Activated CD4-positive, alpha-beta T cell treated with anti-CD3 and anti-CD28 coated beads for 24 hours (primary cell): Measurements from ENCODE around the gene AVEN.

Experiments used
- DNase-seq, 2 donors: peaks; one replicate each; pipeline ENCODE4 v3.0.0-alpha.2; 2020; ENCODE audit warnings: low read depth in 2 of 2

AVEN gene

GRCh38 chr15:33913459-33913858 lies 125.5 kb downstream of the AVEN start:
- no peak for DNase-seq

GRCh38 chr15:33912326-33912725 lies 126.7 kb downstream of the AVEN start:
- no peak for DNase-seq

DNA sequence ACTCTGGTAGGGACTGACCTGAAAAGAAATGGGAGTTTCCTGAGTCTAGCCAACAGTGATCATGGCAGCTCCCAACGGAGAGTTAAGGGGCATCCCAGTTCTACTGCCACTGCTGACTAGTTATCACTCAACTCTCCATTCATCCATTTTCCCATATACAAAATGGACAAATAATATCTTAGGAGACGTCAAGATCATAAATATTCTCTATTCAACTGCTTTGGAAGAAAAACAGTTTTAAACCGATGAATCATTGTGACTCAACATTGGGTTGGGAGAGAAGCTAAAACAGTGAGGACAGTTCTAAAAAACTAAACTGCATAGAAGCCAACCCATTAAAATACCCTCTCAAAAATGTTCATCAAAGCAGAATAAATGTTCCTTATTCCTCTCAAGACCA lies 128.3 kb downstream of the AVEN start:
- no peak for DNase-seq

DNA sequence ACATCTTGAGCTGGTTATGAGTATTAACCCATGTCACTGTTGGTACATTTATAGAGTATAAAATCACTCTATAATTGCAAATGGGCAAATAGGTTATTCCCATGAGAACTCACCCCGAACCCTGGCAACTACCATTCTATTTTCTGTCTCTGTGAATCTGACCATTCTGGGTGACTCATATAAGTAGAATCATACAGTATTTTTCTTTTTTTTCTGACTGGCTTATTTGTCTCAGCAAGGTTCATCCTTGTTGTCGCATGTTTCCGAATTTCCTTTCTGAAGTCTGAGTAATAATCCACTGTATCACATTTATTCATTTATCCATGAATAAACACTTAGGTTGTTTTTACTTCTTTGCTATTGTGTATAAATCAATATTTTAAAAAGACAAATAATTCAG lies 130.6 kb downstream of the AVEN start:
- DNase-seq, result no peak

- DNase-seq, result no peak
Observed at GRCh38 chr15:33907326-33907725, 131.7 kb downstream of the AVEN start.

DNA sequence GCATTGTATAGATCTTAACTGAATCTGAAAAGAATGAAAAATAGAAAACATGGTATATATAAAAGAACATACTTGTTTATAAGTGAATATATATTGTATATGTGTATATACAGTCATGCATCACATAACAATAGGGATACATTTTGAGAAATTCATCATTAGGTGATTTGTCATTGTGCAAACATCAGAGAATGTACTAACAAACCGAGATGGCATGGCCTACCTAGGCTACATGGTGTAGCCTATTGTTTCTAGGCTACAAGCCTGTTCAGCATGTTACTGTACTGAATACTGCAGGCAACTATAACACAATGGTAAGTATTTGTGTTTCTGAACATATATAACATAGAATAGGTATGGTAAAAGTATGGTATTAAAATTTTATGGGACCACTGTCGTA lies 135.3 kb downstream of the AVEN start:
- no peak for DNase-seq

GRCh38 chr15:33902043-33902442 lies 137.0 kb downstream of the AVEN start:
- DNase-seq, result no peak

GRCh38 chr15:33894193-33894592 lies 144.8 kb downstream of the AVEN start:
- DNase-seq, result no peak

- DNase-seq, result no peak
Observed at GRCh38 chr15:33888176-33888575, 150.8 kb downstream of the AVEN start.

GRCh38 chr15:33882921-33883320 lies 156.1 kb downstream of the AVEN start:
- no peak for DNase-seq

DNA sequence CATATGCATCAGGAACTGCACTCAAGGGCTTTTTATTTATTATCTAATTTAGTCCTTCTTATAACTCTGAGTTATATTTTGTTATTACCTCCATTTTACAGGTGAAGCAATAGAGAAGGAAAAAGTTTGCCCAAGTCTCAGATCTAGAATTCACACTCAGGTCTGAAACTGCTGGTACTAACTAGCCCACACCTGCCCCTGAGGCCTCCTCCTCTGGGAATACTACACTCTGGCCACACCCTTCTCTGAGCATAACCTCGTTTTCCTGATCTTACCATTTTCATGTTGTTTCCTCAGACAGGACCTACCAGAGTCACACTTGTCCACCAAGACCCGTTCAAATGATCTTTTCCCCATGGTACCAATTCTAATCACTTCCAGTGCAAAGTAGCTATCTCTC lies 164.8 kb downstream of the AVEN start:
- no peak for DNase-seq

DNA sequence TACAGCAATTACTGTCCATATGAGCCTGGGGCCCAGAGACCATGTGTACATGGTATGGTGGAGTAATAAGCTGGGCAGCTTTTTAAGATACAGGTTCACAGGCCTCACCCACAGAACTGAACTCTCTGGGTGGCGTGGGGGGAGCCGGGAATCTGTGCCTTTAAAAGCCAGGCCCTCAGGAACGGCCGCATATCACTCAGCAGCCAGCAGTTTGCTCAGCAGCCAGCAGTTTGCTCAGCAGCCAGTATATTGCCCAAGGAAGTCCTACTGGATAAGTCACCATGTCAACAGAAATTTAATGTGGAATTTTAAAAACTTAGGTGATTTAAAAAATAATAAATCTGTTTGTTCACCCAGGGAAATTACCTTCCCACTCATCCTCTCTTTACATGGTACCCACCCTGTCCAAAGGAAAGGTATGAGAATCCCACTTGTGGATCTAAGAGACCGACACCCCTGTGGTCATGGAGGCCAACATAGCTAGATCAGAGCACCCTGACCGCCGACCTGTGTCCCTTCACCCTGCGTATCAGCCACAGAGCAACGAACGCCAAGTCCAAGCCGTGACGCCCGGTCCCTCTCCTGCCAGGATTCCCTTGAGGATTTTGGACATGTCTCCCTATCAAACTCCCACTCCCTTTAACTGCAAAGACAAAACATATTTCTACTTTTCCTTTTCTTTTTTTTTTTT lies 166.4 kb downstream of the AVEN start:
- DNase-seq, result no peak

- no peak for DNase-seq
Observed at GRCh38 chr15:33871980-33872379, 167.0 kb downstream of the AVEN start.

DNA sequence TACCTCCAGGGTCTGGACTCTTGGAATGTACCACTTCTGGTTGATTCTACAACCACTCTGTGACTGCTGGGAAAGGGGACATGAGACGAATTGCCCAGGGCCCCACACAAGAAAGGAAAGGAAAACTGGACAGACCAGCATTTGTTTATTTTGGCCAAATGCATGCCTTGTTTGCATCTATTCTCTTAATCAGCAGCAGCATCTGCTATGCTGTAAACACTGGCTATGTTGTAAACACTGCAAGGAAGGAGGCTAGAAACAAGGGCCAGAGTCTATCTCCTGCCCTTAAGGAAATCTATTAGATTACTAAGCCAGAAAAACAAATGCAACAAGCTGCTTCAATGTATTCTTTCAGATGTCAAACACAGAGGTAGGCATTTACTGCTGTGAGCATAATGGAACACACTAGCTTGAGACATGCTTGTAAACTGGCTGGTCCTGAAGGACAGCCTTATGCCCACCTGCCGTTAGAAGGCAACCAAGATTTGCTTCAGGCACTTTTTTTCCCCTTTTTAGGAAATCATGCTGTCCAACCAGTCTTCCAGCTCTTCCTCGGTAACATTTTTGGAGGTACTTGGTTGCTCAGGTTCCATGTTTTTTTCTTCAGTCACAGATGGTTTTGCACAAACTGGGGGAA lies 172.8 kb downstream of the AVEN start:
- DNase-seq, result no peak

GRCh38 chr15:33865416-33865815 lies 173.6 kb downstream of the AVEN start:
- no peak for DNase-seq

GRCh38 chr15:33864360-33865075 lies 174.5 kb downstream of the AVEN start:
- no peak for DNase-seq

- no peak for DNase-seq
Observed at GRCh38 chr15:33860754-33861153, 178.2 kb downstream of the AVEN start.

GRCh38 chr15:33859992-33860545 lies 178.9 kb downstream of the AVEN start:
- DNase-seq, result no peak

DNA sequence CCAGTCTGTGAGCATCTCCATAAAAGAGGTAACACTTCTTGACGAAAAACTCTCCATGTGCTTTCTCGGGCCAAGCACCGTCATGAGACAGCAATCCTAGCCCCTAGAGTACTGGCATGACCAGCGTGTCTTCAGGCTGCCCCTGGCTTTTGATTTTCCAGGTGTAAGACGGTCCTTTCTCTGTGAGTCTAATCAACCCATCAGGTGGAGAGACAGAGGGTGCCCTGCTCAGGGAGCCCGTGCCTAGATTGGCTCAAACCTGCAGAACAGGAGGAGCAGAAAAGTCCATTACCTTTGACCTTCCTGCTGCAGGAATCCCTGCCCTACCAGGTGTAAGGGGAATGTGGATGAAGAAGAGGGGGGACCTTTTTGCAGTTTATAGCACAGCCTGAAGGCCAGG lies 180.2 kb downstream of the AVEN start:
- DNase-seq, result no peak

DNA sequence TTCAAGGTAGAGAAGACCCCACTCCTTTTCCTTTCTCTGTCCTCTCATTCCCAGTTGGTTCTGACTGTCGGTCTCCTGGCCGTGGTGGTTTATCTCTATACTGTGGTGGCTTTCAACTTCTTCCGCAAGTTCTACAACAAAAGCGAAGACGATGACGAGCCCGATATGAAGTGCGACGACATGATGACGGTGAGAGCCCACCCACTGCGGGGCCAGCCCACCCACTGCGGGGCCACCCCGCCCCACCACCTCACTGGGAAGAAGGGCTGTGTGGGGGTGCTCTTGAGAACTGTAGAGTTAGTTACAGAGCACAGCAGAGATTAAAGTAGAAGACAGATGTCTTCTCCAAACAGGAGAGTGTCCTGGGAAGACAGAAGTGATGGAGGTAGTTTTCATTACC lies 181.3 kb downstream of the AVEN start:
- DNase-seq, result no peak

- DNase-seq, result no peak
Observed at GRCh38 chr15:33852570-33852969, 186.4 kb downstream of the AVEN start.

DNA sequence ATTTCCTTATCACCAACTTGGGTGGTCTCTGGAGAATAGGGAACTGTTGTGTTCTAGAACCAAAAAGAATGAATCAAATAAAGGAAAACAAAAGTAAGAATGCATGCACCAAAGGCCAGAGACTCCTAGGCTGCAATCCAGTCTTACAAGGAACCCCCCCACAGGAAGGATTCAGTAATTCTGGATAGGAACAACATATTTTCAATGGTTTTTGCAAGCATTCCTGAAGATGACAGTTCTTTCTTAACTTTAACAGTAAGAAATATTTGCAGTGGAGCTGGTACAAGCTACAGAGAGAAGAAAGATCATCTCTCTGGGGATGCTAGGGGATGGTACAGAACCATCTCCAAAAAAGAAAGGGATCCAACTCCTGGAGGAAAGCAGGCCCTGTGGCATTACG lies 186.9 kb downstream of the AVEN start:
- no peak for DNase-seq

- no peak for DNase-seq
Observed at GRCh38 chr15:33851079-33851478, 187.9 kb downstream of the AVEN start.
